BE2C (cell line): ENCODE measurements around the gene PIP4K2C.

ENCODE experiments used
- DNase-seq: peaks from one replicate; pipeline ENCODE4 v3.0.0-alpha.2; 2020
- H3K27me3 ChIP-seq: fragments of 250-450 bp; sonication (Bioruptor Pico); 2 replicates; pipeline ENCODE4 v1.5.1; 2020; ENCODE audit warnings: mild to moderate bottlenecking
- H3K36me3 ChIP-seq: fragments of 250-450 bp; sonication (Bioruptor Pico); 2 replicates; pipeline ENCODE4 v1.5.1; 2020; ENCODE audit warnings: mild to moderate bottlenecking
- H3K4me1 ChIP-seq: fragments of 250-450 bp; sonication (Bioruptor Pico); 2 replicates; pipeline ENCODE4 v1.5.1; 2020
- H3K4me3 ChIP-seq: 2 replicates; pipeline ENCODE4 v1.5.1; 2011; ENCODE audit warnings: low read depth, low read length
- H3K9me3 ChIP-seq: fragments of 250-450 bp; sonication (Bioruptor Pico); 2 replicates; pipeline ENCODE4 v1.5.1; 2020
- CTCF ChIP-seq: IDR thresholded peaks from 2 replicates; pipeline ENCODE4 v1.5.1; 2012; ENCODE audit warnings: mild to moderate bottlenecking, low read depth, low read length

The PIP4K2C gene

GRCh38 chr12:57547288-57548012, 43.5 kb upstream of the PIP4K2C start:
- Histone ChIP-seq H3K27me3 (no peaks in the 10 kb centered on the region), H3K9me3 (no peaks in the 10 kb centered on the region), H3K36me3 (no peaks in the 10 kb centered on the region; the same call in none of the 2 replicates), H3K4me3 (peak overlapping the region; percentile 95), H3K4me1 (peaks cover 3% of the 10 kb centered on the region; the same call in 1 of the 2 replicates)
- TF ChIP-seq CTCF = no peak
- no peak for DNase-seq

- no peak for TF ChIP-seq CTCF
- Histone ChIP-seq H3K4me3 (no peak overlapping the region), H3K4me1 (peaks cover 6% of the 10 kb centered on the region), H3K27me3 (no peaks in the 10 kb centered on the region), H3K9me3 (no peaks in the 10 kb centered on the region), H3K36me3 (no peaks in the 10 kb centered on the region; the same call in 1 of the 2 replicates)
- no peak for DNase-seq
Observed at GRCh38 chr12:57548013-57548315, 43.0 kb upstream of the PIP4K2C start.

GRCh38 chr12:57548488-57548887, 42.5 kb upstream of the PIP4K2C start:
- Histone ChIP-seq H3K4me1 (peaks cover 12% of the 10 kb centered on the region), H3K36me3 (no peaks in the 10 kb centered on the region; the same call in 1 of the 2 replicates), H3K9me3 (no peaks in the 10 kb centered on the region), H3K4me3 (no peak overlapping the region), H3K27me3 (no peaks in the 10 kb centered on the region)
- DNase-seq = no peak
- TF ChIP-seq CTCF = no peak

GRCh38 chr12:57549203-57549908, 41.6 kb upstream of the PIP4K2C start:
- H3K36me3 ChIP-seq = no peaks in the 10 kb centered on the region; the same call in 1 of the 2 replicates
- no peak for DNase-seq
- H3K4me1 ChIP-seq = peaks cover 19% of the 10 kb centered on the region
- H3K27me3 ChIP-seq = no peaks in the 10 kb centered on the region
- no peak for TF ChIP-seq CTCF
- peak overlapping the region; percentile 89 for H3K4me3 ChIP-seq
- no peaks in the 10 kb centered on the region for H3K9me3 ChIP-seq

- TF ChIP-seq CTCF = 0 out of 2 replicates have a peak, but pooled peaks have one; percentile 18
- Histone ChIP-seq H3K27me3 (no peaks in the 10 kb centered on the region), H3K4me3 (peak within 1 kb of the TSS; percentile 89), H3K4me1 (peaks cover 19% of the 10 kb centered on the region), H3K36me3 (no peaks in the 10 kb centered on the region; the same call in 1 of the 2 replicates), H3K9me3 (no peaks in the 10 kb centered on the region)
- peak; percentile 83 for DNase-seq
Observed at GRCh38 chr12:57549909-57550640, 40.9 kb upstream of the PIP4K2C start, which contains the start of gene KIF5A. TSS of gene KIF5A (plus strand) at chr12:57550044. CDS start at chr12:57550272, 228 bp downstream.
